Calu3 (cell line): Measurements from ENCODE around the gene KIRREL3. TPM values are rescaled to one million over a fixed set of nuclear protein-coding genes. Genes with fewer than 3 reads are reported as not detected.

Experiments
- BruUV-seq: library from RNA; stranded (reverse); fragments of 400-500 nt; replicated peaks from 2 replicates; lab custom pipeline; 2021; lab: Mats Ljungman, UMichigan
- CTCF ChIA-PET: fragments of 300-600 bp; sonication (Branson Sonifier 250); formaldehyde crosslinking; loops from one replicate; lab custom pipeline; 2022; ENCODE audit warnings: antibody characterized with exemption; lab: Charles Lee
- DNase-seq: peaks from one replicate; pipeline ENCODE4 v3.0.0; 2022
- H3K27ac Mint-ChIP-seq: one replicate; pipeline ENCODE4 v1.8.0; 2022; ENCODE audit warnings: mixed read lengths; ENCODE audit not compliant: unreplicated experiment
- H3K27me3 Mint-ChIP-seq: one replicate; pipeline ENCODE4 v1.8.0; 2022; ENCODE audit warnings: mixed read lengths; ENCODE audit not compliant: unreplicated experiment
- H3K36me3 Mint-ChIP-seq: one replicate; pipeline ENCODE4 v1.8.0; 2022; ENCODE audit warnings: mild to moderate bottlenecking, moderate library complexity, mixed read lengths; ENCODE audit not compliant: insufficient read depth, unreplicated experiment
- H3K4me1 Mint-ChIP-seq: one replicate; pipeline ENCODE4 v1.8.0; 2022; ENCODE audit warnings: mild to moderate bottlenecking, low read depth, mixed read lengths; ENCODE audit not compliant: unreplicated experiment
- H3K4me3 Mint-ChIP-seq: one replicate; pipeline ENCODE4 v1.8.0; 2022; ENCODE audit warnings: mild to moderate bottlenecking, low read depth, moderate library complexity, mixed read lengths; ENCODE audit not compliant: unreplicated experiment
- H3K9me3 Mint-ChIP-seq: one replicate; pipeline ENCODE4 v1.8.0; 2022; ENCODE audit warnings: low read depth, mixed read lengths; ENCODE audit not compliant: unreplicated experiment
- CTCF ChIP-seq: fragments of 200-600 bp; IDR thresholded peaks from one replicate; pipeline ENCODE4 v1.8.0; 2022; ENCODE audit warnings: antibody characterized with exemption; ENCODE audit not compliant: unreplicated experiment
- intact Hi-C: fragments of 100-400 bp; cut with micrococcal nuclease; formaldehyde crosslinking; loops from one replicate; pipeline ENCODE4 v1.10.0; 2022; ENCODE audit not compliant: unreplicated experiment
- total RNA-seq: library from RNA; stranded (reverse); gene quantifications from 2 replicates; pipeline ENCODE4 v1.2.3, GENCODE V29; 2022

Gene KIRREL3
- total RNA-seq, 1 experiment from 2014 or later, result 0.26 TPM

- no peak overlapping the region for H3K27ac Mint-ChIP-seq
- no peaks in the 10 kb centered on the region for H3K4me1 Mint-ChIP-seq
- H3K9me3 Mint-ChIP-seq, result no peaks in the 10 kb centered on the region
- BruUV-seq, result no TSS peak
- intact Hi-C loops, result loop anchor here (5.0 kb wide), 1 partner anchor 346 kb away; no protein-coding TSS in a partner anchor
- DNase-seq, result no peak
- no peak for TF ChIP-seq CTCF
- CTCF ChIA-PET, result interaction anchor here (0.8 kb wide), 1 partner anchor 327 kb away, joined by 8 read pairs; no protein-coding TSS in a partner anchor
- H3K4me3 Mint-ChIP-seq, result no peak overlapping the region
- H3K27me3 Mint-ChIP-seq, result no peaks in the 10 kb centered on the region
- no peaks in the 10 kb centered on the region for H3K36me3 Mint-ChIP-seq
These were observed 411 bp upstream of the KIRREL3 start for GRCh38 chr11:127000981-127001380.

DNA sequence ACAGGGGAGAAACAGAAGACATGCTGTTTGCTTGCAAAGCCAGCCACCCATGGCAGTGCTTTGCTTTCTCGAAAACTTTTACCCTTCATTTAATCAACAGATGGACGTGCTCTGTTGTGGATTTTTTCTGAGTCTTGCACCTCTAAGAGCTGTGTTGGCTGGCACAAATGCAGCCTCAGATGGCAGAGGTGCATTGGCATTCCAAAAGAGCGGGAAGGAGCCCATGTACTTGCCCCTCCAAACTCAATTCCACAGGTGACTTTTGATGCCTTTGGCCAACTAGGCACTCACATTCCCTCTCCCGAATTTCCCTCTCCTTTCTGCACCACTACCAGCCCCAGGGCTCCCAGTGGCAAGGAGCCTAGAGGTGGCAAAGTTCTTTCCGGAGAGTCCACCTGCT lies 1.2 kb downstream of the KIRREL3 start:
- no peak for TF ChIP-seq CTCF
- Mint-ChIP-seq H3K36me3 (no peaks in the 10 kb centered on the region), H3K9me3 (no peaks in the 10 kb centered on the region), H3K27ac (no peak overlapping the region), H3K4me1 (no peaks in the 10 kb centered on the region), H3K27me3 (no peaks in the 10 kb centered on the region), H3K4me3 (no peak overlapping the region)
- DNase-seq, result no peak
- CTCF ChIA-PET, result no interaction called here
- intact Hi-C loops, result no loop called here
- BruUV-seq, result no TSS peak

DNA sequence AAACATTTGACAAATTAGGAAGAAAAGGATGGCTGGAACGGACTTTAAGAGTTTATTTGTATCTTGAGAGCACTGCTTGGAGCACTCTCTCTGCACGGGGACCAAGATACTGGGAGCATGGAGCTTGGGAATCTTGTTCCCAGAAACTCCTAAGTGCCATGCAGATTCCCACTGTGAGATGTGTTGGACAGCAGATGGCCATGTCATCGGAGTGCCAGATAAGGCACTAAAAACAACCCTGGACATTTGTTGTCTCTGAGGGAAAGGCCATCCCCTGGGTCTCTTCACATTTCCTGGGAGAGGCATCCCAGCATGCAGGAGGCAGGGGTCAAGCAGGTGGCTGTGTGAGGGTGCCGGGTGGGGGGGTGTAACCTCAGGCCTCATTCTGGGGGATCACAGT lies 2.9 kb downstream of the KIRREL3 start:
- H3K36me3 Mint-ChIP-seq, result no peaks in the 10 kb centered on the region
- intact Hi-C loops, result no loop called here
- no peaks in the 10 kb centered on the region for H3K9me3 Mint-ChIP-seq
- no peak overlapping the region for H3K4me3 Mint-ChIP-seq
- CTCF ChIA-PET, result no interaction called here
- peaks cover 6% of the 10 kb centered on the region for H3K4me1 Mint-ChIP-seq
- no peak overlapping the region for H3K27ac Mint-ChIP-seq
- BruUV-seq, result no TSS peak
- DNase-seq, result no peak
- H3K27me3 Mint-ChIP-seq, result no peaks in the 10 kb centered on the region
- TF ChIP-seq CTCF, result no peak

GRCh38 chr11:126997196-126997595 lies 3.4 kb downstream of the KIRREL3 start:
- no peak for TF ChIP-seq CTCF
- intact Hi-C loops, result no loop called here
- H3K4me3 Mint-ChIP-seq, result no peak overlapping the region
- CTCF ChIA-PET, result no interaction called here
- no peak overlapping the region for H3K27ac Mint-ChIP-seq
- H3K4me1 Mint-ChIP-seq, result peaks cover 10% of the 10 kb centered on the region
- no peaks in the 10 kb centered on the region for H3K9me3 Mint-ChIP-seq
- no TSS peak for BruUV-seq
- no peaks in the 10 kb centered on the region for H3K27me3 Mint-ChIP-seq
- H3K36me3 Mint-ChIP-seq, result no peaks in the 10 kb centered on the region
- DNase-seq, result no peak
